T-cell (primary cell): Measurements from ENCODE around the gene CLOCK. TPM values are rescaled to one million over a fixed set of nuclear protein-coding genes. Genes with fewer than 3 reads are reported as not detected.
A peak's percentile ranks its signal among the peaks of the same experiment; 100 is the strongest.
"Not testable (repeated sequence)": the region's sequence is repeated elsewhere in the genome, so short reads cannot be mapped to it uniquely, and the experiment has no call there.

Experiments
- ATAC-seq, 4 experiments: fragments of 200-7000 bp in 3 of 4; fragments of 150-1000 bp in 1 of 4; cut with Tn5 transposase; replicated peaks in 1 of 4; 1 replicate in 3 of 4; 2 replicates in 1 of 4; pipeline ENCODE4 v1.10.0; 2021; ENCODE audit warnings: moderate library complexity in 3 of 4, mild to moderate bottlenecking in 2 of 4, moderate number of reproducible peaks in 1 of 4
- CTCF ChIA-PET, 2 donors: fragments of 300-600 bp; sonication (Branson Sonifier 250); formaldehyde crosslinking; loops; one replicate each; lab custom pipeline; 2022; ENCODE audit warnings: antibody characterized with exemption in 2 of 2; lab: Charles Lee
- POLR2A ChIA-PET, 2 donors: fragments of 300-600 bp; sonication (Branson Sonifier 250); formaldehyde crosslinking; loops; one replicate each; lab custom pipeline; 2022; ENCODE audit warnings: antibody characterized with exemption in 2 of 2; lab: Charles Lee
- DNase-seq, 35 experiments: peaks; one replicate each; pipeline versions ENCODE4 v3.0.0 to v3.0.0-alpha.2; 2013 to 2023
- H3K27ac ChIP-seq: one replicate; pipeline ENCODE4 v1.5.1; 2013; ENCODE audit warnings: low read length
- H3K27me3 ChIP-seq, 2 experiments: replicated peaks in 1 of 2; 1 replicate in 1 of 2; 2 replicates in 1 of 2; pipeline versions ENCODE4 v1.6.1 to v1.7.0; 2013; ENCODE audit warnings: low read length in 1 of 2, mixed read lengths in 1 of 2; ENCODE audit not compliant: control insufficient read depth in 2 of 2, insufficient read depth in 2 of 2; ENCODE audit errors: extremely low read depth in 1 of 2
- H3K36me3 ChIP-seq, 2 donors: 1 replicate in 1 of 2; 2 replicates in 1 of 2; pipeline versions ENCODE4 v1.6.1 to v1.7.0; 2013; ENCODE audit warnings: low read length in 1 of 2; ENCODE audit not compliant: control insufficient read depth in 2 of 2, insufficient read depth in 1 of 2; ENCODE audit errors: extremely low read depth in 1 of 2
- H3K4me1 ChIP-seq, 2 experiments: 1 replicate in 1 of 2; 2 replicates in 1 of 2; pipeline versions ENCODE4 v1.6.1 to v1.7.0; 2013; ENCODE audit warnings: low read length in 2 of 2, mixed read lengths in 1 of 2; ENCODE audit not compliant: insufficient read depth in 2 of 2, control insufficient read depth in 1 of 2; ENCODE audit errors: extremely low read depth in 1 of 2
- H3K4me3 ChIP-seq, 2 donors: 1 replicate in 1 of 2; 2 replicates in 1 of 2; pipeline versions ENCODE4 v1.5.1 to v1.7.0; 2013; ENCODE audit warnings: mild to moderate bottlenecking in 2 of 2, low read length in 1 of 2, moderate library complexity in 1 of 2; ENCODE audit not compliant: control insufficient read depth in 1 of 2; ENCODE audit errors: extremely low read depth in 1 of 2
- H3K9me3 ChIP-seq: 2 replicates; pipeline ENCODE4 v1.7.0; 2013
- H3K27ac Mint-ChIP-seq, 2 donors: one replicate each; pipeline ENCODE4 v1.8.0; 2020 to 2021; ENCODE audit warnings: mild to moderate bottlenecking in 2 of 2, mixed read lengths in 2 of 2
- H3K27me3 Mint-ChIP-seq, 2 donors: one replicate each; pipeline ENCODE4 v1.8.0; 2021 to 2022; ENCODE audit warnings: mixed read lengths in 2 of 2
- H3K36me3 Mint-ChIP-seq: one replicate; pipeline ENCODE4 v1.8.0; 2021; ENCODE audit warnings: mixed read lengths
- H3K4me1 Mint-ChIP-seq, 3 donors: one replicate each; pipeline ENCODE4 v1.8.0; 2020 to 2022; ENCODE audit warnings: mixed read lengths in 3 of 3, mild to moderate bottlenecking in 1 of 3
- H3K4me3 Mint-ChIP-seq, 3 donors: one replicate each; pipeline ENCODE4 v1.8.0; 2020 to 2022; ENCODE audit warnings: mild to moderate bottlenecking in 3 of 3, mixed read lengths in 3 of 3, moderate library complexity in 3 of 3
- H3K9me3 Mint-ChIP-seq, 3 donors: one replicate each; pipeline ENCODE4 v1.8.0; 2020 to 2022; ENCODE audit warnings: mixed read lengths in 3 of 3
- WGBS: methylation state at CpG from one replicate; pipeline ENCODE4 v1.1.5; 2013; ENCODE audit warnings: missing lambda C conversion rate; ENCODE audit not compliant: insufficient coverage; 5-methylcytosine and 5-hydroxymethylcytosine counted together
- total RNA-seq, 35 experiments: library from RNA in 6 of 35; stranded (reverse) in 6 of 35; fragments of 120-200 nt in 1 of 35; gene quantifications; one replicate each; pipeline versions ENCODE4 v1.2.1 to v1.2.4 and lab custom pipeline; 2013 to 2026

CLOCK gene
- total RNA-seq, 5 donors from 2014 or later (not counting 1 experiment from before 2014, with no cell fraction given) = 9.5 to 16.0 (median 11.6) TPM

DNA sequence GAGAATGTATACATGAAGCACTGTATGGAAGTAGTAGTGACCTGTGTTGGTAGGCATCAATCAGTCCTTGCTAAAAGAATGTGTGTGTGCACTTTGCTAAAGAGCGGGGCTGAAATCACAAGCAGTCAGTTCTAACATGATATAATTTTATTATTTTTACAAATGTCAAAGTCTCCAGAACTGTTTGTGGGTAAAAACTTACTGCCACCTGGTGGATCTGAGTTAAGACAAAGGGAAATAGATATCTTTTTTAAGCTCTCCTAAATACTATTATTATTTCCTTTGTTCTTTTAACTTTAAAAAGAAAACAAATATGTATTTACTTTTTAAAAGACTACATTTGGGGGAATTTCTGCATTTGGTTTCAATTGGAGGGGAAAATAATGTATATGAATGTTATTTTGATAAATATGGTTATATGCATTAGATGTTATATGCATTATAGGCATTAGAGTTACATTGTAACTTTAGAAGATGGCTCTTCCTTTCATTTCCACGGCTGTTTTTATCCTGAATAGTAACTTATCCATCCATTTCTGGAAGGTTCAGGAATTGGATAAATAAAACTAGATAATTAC is 7.8 kb upstream of the CLOCK start:
- H3K27me3 ChIP-seq = no peaks in the 10 kb centered on the region
- Mint-ChIP-seq H3K4me3 (no peak overlapping the region), H3K36me3 (peaks cover 3% of the 10 kb centered on the region), H3K27ac (no peak overlapping the region), H3K4me1 (peaks cover 0 to 17% (median 5%) of the 10 kb centered on the region in 3 donors), H3K27me3 (peaks cover 15 to 22% of the 10 kb centered on the region in 2 donors), H3K9me3 (peaks cover 0 to 3% (median 0%) of the 10 kb centered on the region in 3 donors)
- H3K4me1 ChIP-seq = no peaks in the 10 kb centered on the region
- no peaks in the 10 kb centered on the region for H3K36me3 ChIP-seq
- H3K27ac ChIP-seq = no peak overlapping the region
- DNase-seq = peak in 3 of 35 experiments; percentile 3 to 65 (median 4)
- ATAC-seq = peak in 1 of 4 experiments; percentile 54
- ChIA-PET CTCF (interaction anchor here (0.5 to 1.2 kb wide), 17 partner anchors 9 to 583 kb away, joined by 3 to 9 read pairs (median 4); partner anchors contain the start of gene SRD5A3 (in 1 of the 2)), POLR2A (no interaction called here)
- no peaks in the 10 kb centered on the region for H3K9me3 ChIP-seq
- H3K4me3 ChIP-seq = no peak overlapping the region
- no CpG with 5 or more reads among the region's 2 CpGs for WGBS

DNA sequence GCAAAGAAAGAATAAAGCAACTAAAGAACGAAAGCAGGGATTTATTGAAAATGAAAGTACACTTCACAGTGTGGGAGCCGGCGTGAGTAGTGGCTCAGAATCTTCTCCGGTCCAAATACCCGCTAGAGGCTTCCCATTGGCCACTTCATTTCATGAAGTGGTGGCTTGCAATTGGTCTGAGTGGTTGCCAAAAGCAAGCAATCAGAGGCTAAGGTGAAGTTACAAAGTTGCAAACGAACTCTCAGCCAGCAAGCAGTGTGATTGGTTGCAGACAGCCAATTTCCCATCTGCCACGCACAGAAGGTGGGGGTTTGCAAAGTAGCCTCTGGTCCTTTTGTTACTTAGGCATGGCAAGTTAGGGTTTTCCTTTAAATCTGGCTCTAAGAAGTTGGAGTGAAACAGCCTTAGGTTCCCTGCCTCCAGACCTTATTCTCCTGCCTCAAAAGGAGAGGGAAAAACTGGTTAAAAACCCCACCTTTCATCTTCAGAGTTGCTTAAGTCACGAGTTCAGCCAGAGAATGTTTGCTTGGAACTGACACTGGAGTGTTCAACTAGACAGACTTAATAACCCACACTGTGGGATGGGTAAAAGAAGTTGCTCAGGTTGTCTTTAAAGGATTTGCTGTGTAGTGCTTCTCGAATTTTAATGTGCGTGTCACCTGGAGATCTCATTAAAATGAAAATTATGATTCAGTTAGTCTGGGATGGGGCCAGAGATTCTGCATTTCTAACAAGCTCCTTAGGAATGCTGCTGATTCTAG is 6.9 kb upstream of the CLOCK start:
- Mint-ChIP-seq H3K36me3 (peaks cover 3% of the 10 kb centered on the region), H3K27me3 (peaks cover 15 to 19% of the 10 kb centered on the region in 2 donors), H3K27ac (no peak overlapping the region), H3K4me1 (peaks cover 5 to 23% (median 8%) of the 10 kb centered on the region in 3 donors), H3K4me3 (peak overlapping the region in 2 of 3 donors; percentile 46 to 62), H3K9me3 (peaks cover 0 to 3% (median 0%) of the 10 kb centered on the region in 3 donors)
- H3K9me3 ChIP-seq = no peaks in the 10 kb centered on the region
- peak in 2 of 35 experiments; percentile 10 to 52 for DNase-seq
- 55% methylated on average over 6 of the region's 10 CpGs for WGBS
- ATAC-seq = peak in 2 of 4 experiments; percentile 35 to 67
- no peaks in the 10 kb centered on the region for H3K4me1 ChIP-seq
- CTCF ChIA-PET = interaction anchor here (0.6 to 1.2 kb wide), 4 partner anchors 9 to 132 kb away, joined by 3 to 6 read pairs (median 4); no protein-coding TSS in a partner anchor
- no peaks in the 10 kb centered on the region for H3K27me3 ChIP-seq
- no peaks in the 10 kb centered on the region for H3K36me3 ChIP-seq
- peak overlapping the region in 1 of 2 donors; percentile 25 for H3K4me3 ChIP-seq
- POLR2A ChIA-PET = no interaction called here
- no peak overlapping the region for H3K27ac ChIP-seq

DNA sequence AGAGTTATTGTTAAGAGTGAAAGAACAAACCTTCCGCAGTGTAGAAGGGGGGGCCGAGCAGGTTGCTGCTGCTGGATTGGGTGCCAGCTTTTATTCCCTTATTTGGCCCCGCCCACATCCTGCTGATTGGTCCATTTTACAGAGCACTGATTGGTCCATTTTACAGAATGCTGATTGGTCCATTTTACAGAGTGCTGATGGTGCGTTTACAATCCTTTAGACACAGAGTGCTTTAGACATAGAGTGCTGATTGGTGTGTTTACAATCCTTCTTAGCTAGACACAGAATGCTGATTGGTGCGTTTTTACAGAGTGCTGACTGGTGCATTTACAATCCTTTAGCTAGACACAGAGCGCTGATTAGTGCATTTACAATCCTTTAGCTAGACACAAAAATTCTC is 5.3 kb upstream of the CLOCK start:
- H3K4me1 ChIP-seq, H3K9me3 ChIP-seq, H3K4me3 Mint-ChIP-seq, H3K27me3 ChIP-seq, DNase-seq, H3K27ac ChIP-seq, H3K9me3 Mint-ChIP-seq, ATAC-seq, H3K27me3 Mint-ChIP-seq, H3K36me3 Mint-ChIP-seq, H3K27ac Mint-ChIP-seq, H3K36me3 ChIP-seq, POLR2A ChIA-PET, H3K4me3 ChIP-seq: not testable (repeated sequence)
- H3K4me1 Mint-ChIP-seq = peaks cover 15 to 35% (median 18%) of the 10 kb centered on the region in 3 donors
- WGBS = 86% methylated on average over 3 of the region's 6 CpGs
- CTCF ChIA-PET = interaction anchor here (0.7 to 1.3 kb wide), 2 partner anchors 31 to 207 kb away, joined by 3 to 7 read pairs; partner anchors contain the start of gene SRD5A3 (in 1 of the 2)

DNA sequence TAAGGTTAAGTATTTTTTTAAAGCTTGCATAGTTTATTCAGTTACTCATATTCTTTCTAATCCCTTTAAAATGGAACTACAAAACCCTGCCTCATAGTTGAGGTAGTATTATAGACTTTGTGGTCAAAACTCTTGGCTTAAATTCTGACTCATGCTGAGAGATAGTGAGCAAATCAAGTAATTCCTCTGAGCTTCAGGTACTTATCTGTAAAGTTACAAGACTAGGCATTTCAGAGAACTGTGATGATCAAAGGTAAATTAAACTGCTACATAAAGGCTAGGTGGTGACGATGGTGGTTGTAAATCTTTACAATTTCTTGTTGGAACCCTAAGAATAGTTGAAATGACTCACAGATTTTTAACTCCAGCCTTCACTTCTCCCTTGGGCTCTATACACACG is 3.2 kb upstream of the CLOCK start:
- no CpG with 5 or more reads among the region's 2 CpGs for WGBS
- ChIA-PET CTCF (interaction anchor here in 1 of 2 donors (0.8 to 1.1 kb wide), 3 partner anchors 12 to 204 kb away, joined by 3 to 4 read pairs (median 3); partner anchors contain the start of gene SRD5A3), POLR2A (interaction anchor here in 1 of 2 donors (0.6 kb wide), 2 partner anchors 89 to 218 kb away, joined by 3 to 5 read pairs; no protein-coding TSS in a partner anchor)
- no peak for ATAC-seq
- no peak overlapping the region for H3K27ac ChIP-seq
- H3K27ac Mint-ChIP-seq = peak overlapping the region in 1 of 2 donors; percentile 33
- peaks cover 19 to 40% (median 25%) of the 10 kb centered on the region in 3 donors for H3K4me1 Mint-ChIP-seq
- H3K4me1 ChIP-seq = peaks cover 5 to 12% of the 10 kb centered on the region in 2 experiments
- H3K36me3 ChIP-seq = no peaks in the 10 kb centered on the region
- no peaks in the 10 kb centered on the region for H3K9me3 ChIP-seq
- no peaks in the 10 kb centered on the region for H3K27me3 ChIP-seq
- H3K4me3 Mint-ChIP-seq = no peak overlapping the region
- no peak overlapping the region for H3K4me3 ChIP-seq
- no peaks in the 10 kb centered on the region for H3K36me3 Mint-ChIP-seq
- H3K27me3 Mint-ChIP-seq = peaks cover 2 to 3% of the 10 kb centered on the region in 2 donors
- no peaks in the 10 kb centered on the region for H3K9me3 Mint-ChIP-seq
- no peak for DNase-seq

DNA sequence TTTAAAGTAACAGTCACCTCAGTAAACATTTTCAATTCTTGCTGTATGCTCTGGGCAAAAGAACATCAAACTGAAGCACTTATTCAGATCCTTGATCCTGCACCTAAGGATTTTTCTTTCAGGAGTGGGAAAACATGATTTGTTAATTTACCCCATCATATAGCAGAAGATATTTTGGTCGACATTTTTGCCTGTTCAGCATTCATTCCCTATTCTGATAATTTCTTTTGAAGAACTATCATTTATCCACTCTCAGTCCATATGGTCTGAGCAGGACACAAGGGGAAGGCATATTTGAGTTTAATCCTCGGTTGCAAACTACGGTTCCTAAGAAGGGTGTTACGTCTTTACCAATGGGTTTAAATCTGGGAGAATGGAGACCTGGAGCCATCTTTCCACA is 1.2 kb upstream of the CLOCK start:
- ChIA-PET CTCF (no interaction called here), POLR2A (no interaction called here)
- no peak overlapping the region for H3K27ac ChIP-seq
- Mint-ChIP-seq H3K4me3 (peak overlapping the region; percentile 88 to 92 (median 91)), H3K27me3 (no peaks in the 10 kb centered on the region), H3K27ac (peak overlapping the region; percentile 27 to 93), H3K4me1 (peaks cover 34 to 51% (median 35%) of the 10 kb centered on the region in 3 donors), H3K36me3 (no peaks in the 10 kb centered on the region), H3K9me3 (no peaks in the 10 kb centered on the region)
- no peaks in the 10 kb centered on the region for H3K36me3 ChIP-seq
- H3K9me3 ChIP-seq = no peaks in the 10 kb centered on the region
- WGBS = 0% methylated on average over 1 of the region's 4 CpGs
- peaks cover 5 to 12% of the 10 kb centered on the region in 2 experiments for H3K4me1 ChIP-seq
- H3K4me3 ChIP-seq = peak overlapping the region in 1 of 2 donors; percentile 73
- DNase-seq = no peak
- no peaks in the 10 kb centered on the region for H3K27me3 ChIP-seq
- ATAC-seq = no peak

DNA sequence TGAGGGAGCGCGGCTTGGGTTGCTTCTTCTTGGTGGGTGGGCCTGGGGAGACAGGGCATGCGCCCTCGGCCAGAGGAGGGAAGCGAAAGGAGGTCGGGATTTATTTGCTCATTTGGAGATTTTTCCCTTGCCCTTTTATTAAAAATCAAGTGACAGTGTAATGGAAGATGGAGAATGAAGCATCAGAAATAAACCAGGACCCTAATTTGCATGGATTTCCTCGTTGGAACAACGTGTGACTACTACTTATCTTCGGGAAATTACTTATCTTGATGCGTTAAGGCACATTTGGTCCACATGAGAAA is 709 bp upstream of the CLOCK start:
- Histone ChIP-seq H3K9me3 (no peaks in the 10 kb centered on the region), H3K27ac (peak overlapping the region; percentile 65), H3K36me3 (no peaks in the 10 kb centered on the region), H3K4me3 (peak overlapping the region; percentile 65 to 73), H3K27me3 (no peaks in the 10 kb centered on the region), H3K4me1 (peaks cover 5 to 12% of the 10 kb centered on the region in 2 experiments)
- WGBS = 0% methylated on average over 2 of the region's 10 CpGs
- H3K27ac Mint-ChIP-seq = peak overlapping the region; percentile 91 to 93
- no peaks in the 10 kb centered on the region for H3K36me3 Mint-ChIP-seq
- peak overlapping the region; percentile 88 to 92 (median 91) for H3K4me3 Mint-ChIP-seq
- H3K9me3 Mint-ChIP-seq = no peaks in the 10 kb centered on the region
- ChIA-PET POLR2A (no interaction called here), CTCF (interaction anchor here in 1 of 2 donors (1.0 kb wide), 1 partner anchor 134 kb away, joined by 3 read pairs; no protein-coding TSS in a partner anchor)
- peaks cover 35 to 51% (median 37%) of the 10 kb centered on the region in 3 donors for H3K4me1 Mint-ChIP-seq
- no peaks in the 10 kb centered on the region for H3K27me3 Mint-ChIP-seq
- DNase-seq = no peak
- no peak for ATAC-seq
